Epithelial cell of prostate (primary cell): ENCODE results near the gene MCF2L.

ENCODE experiments used
- DNase-seq: peaks from one replicate; pipeline ENCODE4 v3.0.0-alpha.2; 2011; ENCODE audit warnings: low read depth, low spot score
- H3K27ac ChIP-seq: fragments of 450-650 bp; 2 replicates; pipeline ENCODE4 v1.5.1; 2017; ENCODE audit warnings: mild to moderate bottlenecking

The MCF2L gene

DNA sequence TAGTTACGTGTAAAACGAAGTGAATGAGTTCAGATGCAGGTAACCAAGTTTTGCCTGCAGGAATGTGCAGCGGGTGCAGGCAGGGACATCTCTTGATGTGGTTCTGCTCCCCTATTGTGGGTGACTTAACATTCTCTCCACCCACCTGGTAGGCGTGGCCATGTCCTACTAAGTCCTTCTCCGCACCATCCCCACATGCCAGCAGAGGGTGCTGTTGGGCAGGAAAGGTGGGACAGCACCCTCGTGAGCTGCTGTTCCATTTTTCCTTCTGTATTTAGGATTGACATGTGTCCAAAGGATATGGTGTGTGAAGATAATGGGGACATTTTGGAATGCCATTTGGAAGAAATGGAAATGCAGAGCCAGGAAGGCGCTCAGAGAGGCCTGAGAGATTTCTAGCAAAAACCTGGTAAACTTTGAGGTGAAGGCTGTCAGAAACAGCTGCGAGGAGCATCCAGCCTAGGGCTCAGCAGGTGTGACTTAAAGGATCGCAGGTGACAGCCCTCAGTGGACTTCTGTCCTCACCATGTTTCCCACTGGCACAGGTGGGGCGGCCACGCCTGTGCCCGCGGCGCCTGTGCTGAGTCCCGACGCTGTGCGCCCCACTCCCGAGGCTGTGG, 26.2 kb upstream of the MCF2L start:
- DNase-seq = peak; percentile 65
- H3K27ac ChIP-seq = no peak overlapping the region

DNA sequence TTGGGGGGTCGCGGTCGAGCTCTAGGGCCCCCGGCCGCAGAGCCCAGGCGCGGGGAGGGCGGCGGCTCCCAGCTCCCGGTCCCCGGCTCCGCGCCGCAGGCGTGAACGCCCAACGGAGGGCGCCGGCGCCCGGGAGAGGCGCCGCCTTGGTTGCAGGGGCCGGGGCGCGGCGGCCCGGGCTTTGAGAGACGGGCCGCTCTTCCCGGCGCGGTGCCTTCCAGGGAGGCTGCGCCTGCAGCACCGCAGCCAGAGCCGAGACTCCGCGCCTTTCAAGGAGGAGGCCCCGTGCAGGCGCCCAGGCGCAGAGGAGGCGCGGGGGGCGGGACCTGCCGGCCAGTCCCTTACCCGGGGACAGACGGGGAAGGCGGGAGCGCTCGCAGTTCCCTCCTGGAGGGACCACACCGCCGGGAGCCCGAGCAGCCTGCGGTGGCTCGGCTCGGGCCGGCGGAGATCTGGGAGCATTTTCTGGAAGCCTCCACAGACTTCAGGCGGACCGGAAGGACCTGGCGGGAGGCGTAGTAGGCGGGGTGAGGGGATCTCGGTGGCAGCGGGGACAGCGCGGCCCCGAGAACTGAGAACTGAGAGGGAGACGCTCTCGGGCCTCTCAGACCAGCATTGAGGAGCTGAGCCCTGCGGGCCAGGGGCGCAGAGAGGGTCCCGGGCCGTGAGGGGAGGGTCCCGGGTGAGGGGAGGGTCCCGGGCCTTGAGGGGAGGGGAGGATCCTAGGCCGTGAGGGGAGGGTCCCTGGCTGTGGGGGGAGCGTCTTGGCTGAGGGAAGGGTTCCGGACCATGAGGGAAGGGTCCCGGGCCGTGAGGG, 25.5 kb upstream of the MCF2L start:
- no peak for DNase-seq
- no peak overlapping the region for H3K27ac ChIP-seq

DNA sequence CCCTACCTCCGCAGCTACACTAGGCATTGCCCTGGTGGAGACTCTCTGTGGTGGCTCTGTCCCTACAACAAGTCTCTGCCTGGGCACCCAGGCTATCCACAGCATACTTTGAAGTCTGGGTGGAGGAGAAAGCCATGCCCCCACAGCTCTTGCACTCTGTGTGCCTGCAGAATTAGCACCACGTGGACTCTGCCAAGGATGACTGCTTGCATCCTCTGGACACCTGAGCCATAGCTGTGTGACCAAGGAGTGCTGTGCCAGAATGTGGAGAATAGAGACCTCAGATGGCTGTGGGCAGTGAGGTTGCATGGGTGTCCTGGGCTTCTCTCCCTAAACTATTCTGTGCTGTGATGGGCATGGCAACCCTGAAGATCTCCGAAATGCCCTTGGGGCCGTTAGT, 21.2 kb upstream of the MCF2L start:
- DNase-seq = no peak
- no peak overlapping the region for H3K27ac ChIP-seq

DNA sequence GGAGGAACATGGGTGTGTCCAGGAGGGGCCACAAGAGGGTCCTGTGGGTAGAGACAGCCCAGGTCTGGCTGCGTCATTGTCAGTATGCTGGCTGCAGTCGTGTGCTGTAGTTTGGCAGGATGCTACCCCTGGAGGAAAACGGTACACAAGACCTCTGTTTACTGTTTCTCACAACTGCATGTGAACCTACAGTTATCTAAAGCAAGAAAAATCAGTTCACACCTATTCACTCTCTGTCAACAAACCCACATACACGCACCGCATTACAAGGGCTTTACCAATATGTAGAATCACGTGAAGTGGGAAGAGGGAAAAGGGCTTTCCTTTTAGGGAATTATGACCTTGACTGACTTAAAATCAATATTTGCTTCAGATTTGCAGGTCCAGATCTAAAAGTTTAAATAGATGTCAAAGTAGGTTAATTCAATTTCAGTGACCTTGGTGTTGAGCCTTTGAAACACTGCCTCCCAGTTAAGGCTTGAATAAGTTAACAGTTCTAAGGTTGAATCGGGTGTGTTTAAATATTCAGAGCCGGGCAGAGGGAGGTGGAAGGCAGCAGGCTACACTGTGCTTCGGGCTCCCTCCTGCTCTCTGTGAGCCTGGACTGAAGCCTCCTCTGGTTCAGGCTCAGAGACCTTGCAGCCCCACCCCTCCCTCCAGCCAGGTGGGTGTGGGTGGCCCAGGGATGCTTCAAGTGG, 17.2 kb upstream of the MCF2L start:
- DNase-seq = no peak
- H3K27ac ChIP-seq = no peak overlapping the region

DNA sequence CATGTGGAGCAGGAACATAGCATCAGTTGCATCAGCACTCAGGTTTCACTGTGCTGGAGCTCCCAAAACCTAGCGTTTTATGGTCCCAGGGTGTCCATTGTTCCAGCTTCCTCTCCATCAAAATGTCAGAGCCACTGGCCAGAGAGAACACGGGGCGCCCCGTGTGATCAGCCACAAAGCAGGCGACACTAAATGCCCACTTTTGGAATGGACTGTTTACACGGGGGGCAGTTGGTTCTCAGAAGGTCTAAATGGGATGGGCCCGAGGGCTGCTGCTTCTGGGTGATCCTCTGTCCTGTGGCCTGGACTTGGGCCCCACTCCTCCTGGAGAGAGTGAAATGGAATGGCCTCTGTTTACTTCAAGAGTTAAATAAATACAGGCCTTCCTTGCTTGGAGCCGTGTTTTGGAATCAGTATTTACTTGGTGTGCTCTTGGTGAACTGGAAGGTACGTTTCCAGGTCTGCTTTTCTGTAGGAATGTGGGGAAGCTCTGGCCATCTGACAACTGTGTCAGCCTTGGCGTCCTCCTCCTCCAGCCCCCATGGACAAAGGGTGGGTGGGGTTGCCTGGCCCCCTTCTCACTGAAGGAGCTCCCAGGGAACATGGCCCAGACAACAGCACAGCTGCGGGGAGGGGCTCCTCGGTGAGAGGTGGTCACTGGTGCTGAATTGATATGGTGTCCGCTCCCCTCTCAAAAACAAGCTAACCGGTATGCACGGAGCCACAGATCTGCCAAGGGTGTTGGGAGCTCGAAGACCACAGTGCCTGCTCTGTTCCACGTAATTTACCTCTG, 16.1 kb upstream of the MCF2L start:
- no peak overlapping the region for H3K27ac ChIP-seq
- no peak for DNase-seq

DNA sequence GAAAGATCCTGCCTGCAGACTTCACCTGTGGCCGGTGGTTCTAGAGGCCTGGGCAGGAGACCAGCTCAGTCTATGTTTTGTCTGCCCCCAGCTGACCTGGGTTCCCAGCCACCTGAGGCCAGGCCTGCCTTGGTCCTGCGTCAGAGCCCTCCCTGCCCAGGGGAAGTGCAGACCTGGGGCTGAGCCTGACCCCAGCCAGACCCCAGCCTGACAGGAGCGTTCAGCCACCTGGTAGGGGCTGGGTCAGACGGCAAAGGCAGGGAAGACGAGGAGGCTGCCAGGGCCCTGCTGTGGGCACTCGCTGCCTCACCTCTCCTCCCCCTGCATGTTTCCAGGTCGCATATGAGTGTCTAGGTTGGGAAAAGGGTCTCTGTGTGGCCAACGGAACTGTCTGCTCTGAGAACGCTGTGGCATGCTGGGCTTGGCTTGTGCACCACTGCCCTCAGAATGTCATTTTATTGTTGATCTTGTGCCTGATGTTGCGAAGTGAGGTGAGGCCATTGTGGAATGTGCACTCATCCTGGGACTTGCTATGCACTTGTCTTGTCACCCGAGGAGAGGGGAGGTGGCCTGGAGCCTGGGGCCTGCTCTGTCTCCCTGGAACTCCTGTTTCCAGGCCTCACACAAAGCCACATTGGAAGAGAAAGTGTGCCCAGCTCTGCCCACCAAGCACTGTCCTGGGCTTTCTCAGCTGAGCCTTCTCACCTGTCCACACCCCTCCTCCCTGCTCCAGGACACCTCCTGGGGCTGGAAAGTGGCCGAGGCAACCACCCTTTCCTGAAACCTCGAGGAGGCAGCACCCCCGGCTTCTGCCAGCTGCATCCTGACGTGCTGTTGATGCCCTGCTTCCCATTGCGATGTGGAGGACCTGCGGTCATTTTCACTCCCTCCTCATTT, 15.2 kb upstream of the MCF2L start:
- no peak overlapping the region for H3K27ac ChIP-seq
- no peak for DNase-seq

DNA sequence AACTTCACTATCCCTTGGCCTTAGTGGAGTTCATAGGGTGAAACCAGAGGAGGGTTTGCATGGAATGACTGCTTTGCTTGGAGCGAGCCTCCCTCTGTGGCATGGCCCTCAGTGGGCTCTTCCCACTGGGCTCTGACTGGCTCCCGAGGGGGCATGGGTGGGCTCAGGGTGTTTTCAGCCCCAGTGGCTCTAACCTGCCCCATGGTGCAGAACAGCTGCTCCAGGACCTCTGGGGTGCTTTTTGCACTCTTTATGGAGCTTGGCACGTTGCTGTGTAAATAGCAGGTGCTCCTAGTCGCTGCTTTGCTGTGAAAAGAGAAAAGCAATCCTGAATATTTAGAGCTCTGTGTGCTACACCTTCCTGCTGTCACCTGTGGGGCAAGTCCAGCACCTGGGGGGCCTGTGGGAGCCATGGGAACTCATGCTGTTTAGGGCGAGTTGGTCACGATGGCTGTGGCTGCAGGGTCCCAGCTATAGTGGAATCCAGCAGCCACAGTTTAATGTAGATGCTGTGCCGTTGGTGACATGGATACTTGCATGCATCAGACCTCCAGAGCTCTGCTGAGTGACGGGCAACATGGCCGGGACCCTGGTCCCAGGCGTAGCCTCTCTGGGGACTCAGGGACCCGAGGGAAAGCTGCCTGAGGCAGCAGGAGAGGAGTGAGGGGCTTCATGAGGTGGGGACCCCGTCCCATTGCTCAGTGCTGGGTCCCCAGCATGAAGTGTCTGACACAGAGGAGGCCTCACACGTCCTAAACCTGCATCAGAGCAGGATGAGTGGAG, 14.3 kb upstream of the MCF2L start:
- no peak overlapping the region for H3K27ac ChIP-seq
- DNase-seq = no peak

DNA sequence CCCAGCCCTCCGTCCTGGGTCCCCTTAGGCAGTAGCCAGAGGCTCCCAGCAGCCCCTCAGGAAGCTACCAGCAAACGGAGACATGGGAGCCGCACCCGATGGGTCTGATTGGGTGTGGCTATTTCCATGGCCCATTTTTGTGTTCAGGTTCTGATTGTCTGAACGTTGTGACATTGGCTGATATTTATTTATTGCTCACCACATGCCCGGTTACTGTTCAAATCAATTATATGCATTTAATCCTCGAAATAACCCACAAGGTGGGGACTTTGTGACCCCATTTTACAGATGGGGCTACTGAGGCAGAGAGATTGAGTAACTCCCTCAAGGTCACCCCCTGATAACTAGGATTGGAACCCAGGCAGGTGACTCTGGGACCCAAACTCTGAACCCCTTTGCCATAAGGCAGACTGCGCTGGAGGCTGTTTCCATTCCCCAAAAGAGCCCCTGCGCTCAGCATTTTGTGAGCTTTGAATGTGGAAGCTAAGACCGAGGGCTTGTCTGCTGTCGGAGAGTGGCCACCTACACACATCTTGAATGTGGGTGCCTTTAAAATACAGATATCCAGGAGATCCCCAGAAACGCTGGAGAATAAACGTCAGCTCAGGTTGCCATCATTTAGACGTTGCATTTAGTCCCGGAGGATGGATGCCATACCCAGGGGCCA, 13.6 kb upstream of the MCF2L start:
- no peak for DNase-seq
- H3K27ac ChIP-seq = no peak overlapping the region

DNA sequence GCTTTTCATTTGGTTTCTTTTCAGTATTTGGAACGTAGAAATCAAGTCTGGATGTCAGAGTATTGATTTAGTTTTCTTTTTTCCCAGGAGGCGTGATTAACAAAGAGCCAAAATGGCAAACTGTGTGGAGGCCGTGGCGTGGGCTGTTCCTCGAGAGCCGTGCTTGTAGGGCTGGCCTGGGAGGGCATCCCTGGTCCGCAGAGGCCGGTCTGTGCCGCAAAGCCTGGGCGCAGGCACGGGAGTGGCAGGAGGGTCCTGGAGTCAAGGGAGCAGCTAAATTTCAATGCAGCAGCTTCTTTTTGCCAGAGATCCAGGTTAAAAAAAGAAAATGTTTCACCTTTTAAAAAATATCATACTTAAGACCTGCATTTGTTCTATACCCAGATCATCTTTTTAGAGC, 13.1 kb upstream of the MCF2L start:
- no peak for DNase-seq
- no peak overlapping the region for H3K27ac ChIP-seq

DNA sequence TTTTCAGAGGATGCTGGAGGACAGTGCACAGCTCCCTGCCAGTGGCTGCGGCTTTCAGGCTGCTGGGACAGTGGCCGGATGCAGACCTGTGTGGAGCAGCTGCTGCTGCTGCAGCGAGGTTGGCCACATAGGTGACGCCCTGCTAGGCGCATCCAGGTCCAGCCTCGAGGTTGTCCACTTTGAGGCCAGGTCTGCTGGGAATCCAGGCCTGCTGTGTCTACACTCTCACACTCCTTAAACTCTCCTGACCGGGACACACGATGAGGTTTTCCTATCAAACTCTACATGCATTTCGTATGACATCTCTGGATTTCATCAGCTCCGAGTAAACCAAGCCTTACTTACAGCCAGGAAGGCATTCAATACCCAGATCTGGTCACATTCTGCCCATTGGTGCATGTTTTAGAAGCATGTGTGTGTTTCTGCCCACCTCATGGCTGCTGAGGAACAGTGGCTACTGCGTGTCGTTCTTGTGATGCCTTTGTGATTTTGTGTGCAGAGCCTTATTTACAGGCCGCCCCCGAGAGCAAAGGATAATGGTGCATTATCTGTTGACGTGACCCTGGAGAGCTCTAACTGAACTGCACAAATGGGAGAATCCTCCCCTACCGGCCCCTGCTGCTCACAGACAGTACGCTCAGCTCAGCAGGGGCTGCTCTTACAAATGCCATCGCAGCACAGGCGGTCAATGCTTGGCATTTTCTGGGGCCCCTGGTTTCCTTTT, 12.3 kb upstream of the MCF2L start:
- DNase-seq = no peak
- H3K27ac ChIP-seq = no peak overlapping the region

DNA sequence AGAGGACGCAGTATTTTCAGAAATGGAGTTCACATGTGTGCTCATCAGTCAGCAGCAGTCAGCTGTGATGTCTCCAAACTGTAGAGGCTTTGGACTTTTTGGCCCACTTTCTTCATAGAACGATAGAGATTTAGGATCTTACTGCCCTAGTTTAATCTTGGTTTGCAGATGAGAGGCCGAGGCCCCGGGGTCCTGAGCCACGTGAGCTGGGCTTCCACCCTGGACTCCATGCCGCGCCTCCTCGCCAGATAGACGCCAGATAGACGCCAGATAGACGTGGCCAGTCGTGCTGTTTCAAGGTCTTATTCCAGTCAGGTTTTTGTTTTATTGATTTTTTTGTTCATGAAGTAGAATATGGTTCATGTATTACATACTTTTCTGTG, 11.7 kb upstream of the MCF2L start:
- DNase-seq = no peak
- H3K27ac ChIP-seq = no peak overlapping the region

DNA sequence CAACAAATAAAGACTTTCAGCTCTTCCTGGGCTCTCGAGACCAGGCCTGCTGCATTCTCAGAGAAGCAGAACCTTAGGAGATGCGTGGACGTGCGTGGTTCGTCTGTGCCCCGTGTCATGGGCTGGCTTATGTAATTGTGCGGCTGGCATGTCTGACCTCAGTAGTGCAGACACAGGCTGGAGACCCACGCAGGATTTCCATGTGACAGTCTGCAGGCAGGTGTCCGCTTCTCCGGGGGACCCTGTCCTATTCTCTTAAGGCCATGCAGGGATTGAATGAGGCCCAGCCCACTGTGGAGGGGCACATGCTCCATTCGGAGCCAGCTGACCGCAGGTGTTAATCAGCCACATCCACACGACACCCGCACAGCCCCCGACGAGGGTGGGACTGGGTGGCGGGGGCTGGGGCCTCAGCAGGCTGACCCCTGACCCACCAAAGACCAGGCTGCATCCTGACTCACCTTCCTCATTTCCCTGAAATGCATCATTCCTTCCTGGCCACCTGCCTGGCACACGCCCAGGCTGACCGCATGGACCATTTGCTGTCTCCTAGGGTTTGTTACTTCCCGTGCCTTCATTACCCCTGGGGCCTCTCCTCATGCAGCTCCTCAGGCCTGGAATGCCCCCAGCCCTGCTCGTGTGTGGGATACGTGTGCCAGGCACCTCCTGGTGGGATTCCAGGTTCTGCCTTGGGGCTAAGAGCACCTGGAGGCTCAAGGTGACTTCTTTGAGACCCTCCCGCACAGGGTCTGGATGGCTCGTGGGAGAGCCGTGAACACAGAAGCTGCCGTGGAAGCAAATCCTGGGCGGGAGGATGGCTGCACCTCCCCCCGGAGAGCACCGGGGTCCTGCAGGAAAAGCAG, 10.7 kb upstream of the MCF2L start:
- H3K27ac ChIP-seq = no peak overlapping the region
- no peak for DNase-seq

DNA sequence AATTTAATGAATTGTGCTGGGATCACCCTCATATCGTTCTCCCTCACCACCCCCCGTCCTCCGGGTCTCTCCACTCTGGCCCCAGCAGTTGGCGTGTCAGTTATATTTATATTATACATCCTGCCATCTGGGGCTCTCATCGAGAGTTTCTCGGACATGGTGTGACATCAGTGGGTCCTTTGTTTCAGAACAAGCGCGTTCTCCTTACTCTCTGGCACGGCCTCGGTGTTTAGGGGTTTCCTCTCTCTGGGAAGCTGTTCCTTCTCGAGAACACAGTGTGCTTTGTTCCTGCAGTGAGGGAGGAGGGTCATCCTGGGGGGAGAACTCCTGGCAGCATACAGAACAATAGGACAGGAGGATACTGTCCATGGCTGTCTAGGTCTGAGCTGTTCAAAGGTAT, 9.8 kb upstream of the MCF2L start:
- DNase-seq = no peak
- H3K27ac ChIP-seq = no peak overlapping the region

DNA sequence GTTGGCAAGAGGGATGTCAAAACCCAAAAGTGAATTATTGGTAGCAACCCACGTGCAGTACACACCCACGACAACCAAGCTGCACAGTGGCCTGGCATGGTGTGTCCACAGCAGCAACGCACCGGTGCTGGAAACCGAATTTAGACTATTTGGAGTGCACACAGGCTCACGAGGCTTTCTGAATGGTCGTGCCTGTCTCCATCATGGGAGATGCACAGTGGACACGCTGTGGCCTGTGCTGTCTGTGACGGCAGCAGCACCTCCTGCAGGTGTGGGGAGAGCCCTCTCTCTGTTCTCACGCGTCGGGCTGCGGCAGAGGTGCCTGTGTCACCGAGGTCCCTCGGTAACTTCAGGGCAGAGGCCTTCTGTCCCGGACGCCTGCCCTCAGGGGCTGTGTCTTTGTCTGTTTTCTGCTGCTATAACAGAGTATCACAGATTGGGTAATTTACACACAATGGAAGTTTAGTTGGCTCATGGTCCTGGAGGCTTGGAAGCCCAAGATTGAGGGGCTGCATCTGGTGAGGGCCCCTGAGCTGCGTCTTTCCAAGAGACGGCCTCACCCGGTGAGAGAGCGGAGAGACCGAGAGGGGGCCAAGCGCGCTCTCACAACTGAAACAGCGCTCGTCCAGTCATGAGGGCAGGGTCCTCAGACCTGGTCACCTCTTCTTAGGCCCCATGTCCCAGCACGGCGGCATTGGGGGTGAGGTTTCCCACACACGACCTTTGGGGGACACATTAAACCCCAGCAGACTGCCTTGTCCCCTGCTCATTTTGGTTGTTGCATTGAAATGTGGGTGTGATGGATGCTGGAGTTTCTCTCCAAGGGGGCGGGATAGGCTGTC, 9.1 kb upstream of the MCF2L start:
- H3K27ac ChIP-seq = no peak overlapping the region
- DNase-seq = no peak

DNA sequence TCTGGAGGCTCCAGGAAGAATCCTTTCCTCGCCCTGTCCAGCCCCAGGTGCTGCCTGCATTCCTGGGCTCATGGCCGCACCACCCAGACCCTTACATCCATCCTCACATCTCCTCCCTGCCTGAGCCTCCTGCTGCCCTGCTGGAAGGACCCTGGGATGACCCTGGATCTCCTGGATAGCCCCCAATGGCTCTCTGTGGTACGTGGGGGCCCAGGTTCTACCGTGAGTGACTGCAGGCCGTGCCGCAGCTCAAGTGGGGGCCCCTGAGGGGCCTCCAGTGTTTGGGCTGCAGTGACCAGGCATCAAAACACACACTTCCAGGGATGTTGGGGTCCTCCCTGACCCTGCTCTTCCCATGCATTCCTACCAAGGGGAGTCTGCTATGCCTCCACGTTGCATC, 8.3 kb upstream of the MCF2L start:
- no peak for DNase-seq
- H3K27ac ChIP-seq = no peak overlapping the region
